ENCODE measurements around the gene FOXP1. TPM values are rescaled to one million over a fixed set of nuclear protein-coding genes. Genes with fewer than 3 reads are reported as not detected.

Gene FOXP1
- total and polyA plus RNA-seq, 2 of the 13 experiments (the other 11 are each of a cell fraction or from before 2014, with no cell fraction given), result 40.4 to 59.0 TPM

DNA sequence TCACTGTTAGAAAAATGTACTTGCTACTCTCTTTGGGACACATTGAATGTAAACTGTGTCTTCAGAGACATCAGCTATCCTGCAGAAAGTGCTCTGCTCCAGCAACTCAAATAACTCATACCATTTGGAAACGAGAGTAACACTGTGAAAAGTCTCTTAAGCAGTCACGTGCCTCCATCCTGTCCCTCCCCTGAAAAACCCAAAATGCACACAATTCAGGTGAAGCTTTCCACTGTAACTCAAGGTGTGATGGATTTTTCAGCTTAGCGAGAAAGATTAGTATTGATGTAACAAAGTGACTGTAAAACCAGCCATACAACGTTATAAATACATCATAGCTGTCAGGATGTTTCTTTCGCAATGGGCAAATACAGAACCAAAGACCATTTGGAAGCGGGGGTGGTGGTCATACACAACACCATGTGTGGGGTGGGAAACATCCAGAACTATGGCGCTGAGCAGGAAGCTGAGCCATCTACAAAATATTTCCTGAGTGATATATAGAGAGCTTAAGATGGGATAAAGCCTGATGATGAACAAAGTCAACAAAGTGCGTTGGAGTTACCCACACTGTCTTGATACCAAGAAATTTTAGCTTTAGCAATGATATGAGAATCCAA, 332.3 kb downstream of the FOXP1 start:
- FAIRE-seq (no peak), ATAC-seq (no peak), DNase-seq (ENCODE audit: low spot score) (peak; percentile 49)
- Histone ChIP-seq H3K79me2 (ENCODE audit: insufficient read depth, low read length) (peaks cover 13% of the 10 kb centered on the region), H3K27ac (ENCODE audit: extremely low read length, insufficient read depth, low read length) (no peak overlapping the region), H3K27me3 (ENCODE audit: control insufficient read depth in 1 of 2, insufficient read depth in 2 of 2, low read length in 2 of 2) (no peaks in the 10 kb centered on the region), H3K4me1 (ENCODE audit: insufficient read depth, low read length) (peaks cover 90% of the 10 kb centered on the region), H3K4me3 (replicated peaks in 1 of 3; ENCODE audit: insufficient read depth in 1 of 3, low read depth in 2 of 3, low read length in 3 of 3) (no peak overlapping the region), H3K9ac (ENCODE audit: insufficient read depth, low read depth, low read length) (no peak overlapping the region), H3K4me2 (ENCODE audit: low read depth, low read length) (no peak overlapping the region), H3K36me3 (replicated peaks in 1 of 2; ENCODE audit: control insufficient read depth in 1 of 2, insufficient read depth in 2 of 2, low read length in 2 of 2) (no peaks in the 10 kb centered on the region), H3K9me3 (ENCODE audit: low read length) (no peaks in the 10 kb centered on the region), H2AFZ (ENCODE audit: low read length) (no peak overlapping the region), H4K20me1 (ENCODE audit: insufficient read depth, low read length) (no peaks in the 10 kb centered on the region)
- in situ Hi-C loops (cut with HindIII; ENCODE audit: extremely low pct_ligation_motif_present, low pct_unique_long_range_greater_than_20kb) (no loop called here), intact Hi-C loops (cut with micrococcal nuclease; ENCODE audit: unreplicated experiment) (no loop called here)
- ChIA-PET POLR2A (interaction anchor here (0.7 kb wide), 1 partner anchor 41 kb away, joined by 3 read pairs; no protein-coding TSS in a partner anchor), CTCF (ENCODE audit: low intra/inter-chr PET ratio, low total read pairs) (no interaction called here)
- WGBS (ENCODE audit: low lambda C conversion rate), result 91% methylated on average over 8 of the region's 8 CpGs
- BruUV-seq (replicated peaks), result no TSS peak
- TF ChIP-seq ZNF230 (CRISPR knock-in tag; IDR thresholded peaks at IDR 0.05) (no peak), POGZ (CRISPR knock-in tag; IDR thresholded peaks at IDR 0.05) (0 out of 2 replicates have a peak, but pooled peaks have one; percentile 12), ETV5 (CRISPR knock-in tag; IDR thresholded peaks at IDR 0.05; ENCODE audit: borderline replicate concordance) (peak; percentile 17; the same call in 1 of the 2 replicates), CHD4 (IDR thresholded peaks at IDR 0.05; ENCODE audit: borderline replicate concordance, low read length) (no peak), CBX2 (IDR thresholded peaks at IDR 0.05; ENCODE audit: low read depth, low read length) (no peak), CBX2 (CRISPR knock-in tag; IDR thresholded peaks at IDR 0.05; ENCODE audit: low read depth) (no peak), ZNF644 (CRISPR knock-in tag; IDR thresholded peaks at IDR 0.05; ENCODE audit: low read depth) (peak; percentile 45; the same call in 1 of the 2 replicates), SIX1 (CRISPR knock-in tag; IDR thresholded peaks at IDR 0.05; ENCODE audit: borderline replicate concordance) (no peak), SALL2 (CRISPR knock-in tag; IDR thresholded peaks at IDR 0.05) (no peak), HDAC2 (CRISPR knock-in tag; IDR thresholded peaks at IDR 0.05) (0 out of 2 replicates have a peak, but pooled peaks have one; percentile 19), CEBPB (IDR thresholded peaks at IDR 0.05; ENCODE audit: borderline replicate concordance, low read depth, low read length) (peak; percentile 54; the same call in 1 of the 2 replicates), ZMYM3 (CRISPR knock-in tag; IDR thresholded peaks at IDR 0.05) (no peak), FOSL2 (CRISPR knock-in tag; IDR thresholded peaks at IDR 0.05) (peak; percentile 40; the same call in 1 of the 2 replicates), FOXA1 (IDR thresholded peaks at IDR 0.05) (no peak), FOXA1 (CRISPR knock-in tag; IDR thresholded peaks at IDR 0.05) (peak; percentile 27; the same call in 1 of the 2 replicates), ZBTB21 (CRISPR knock-in tag; IDR thresholded peaks at IDR 0.05) (0 out of 2 replicates have a peak, but pooled peaks have one; percentile 28), CEBPG (CRISPR knock-in tag; IDR thresholded peaks at IDR 0.05) (peak; percentile 55), GABPA (IDR thresholded peaks at IDR 0.05; ENCODE audit: low read depth, low read length) (no peak), GABPA (CRISPR knock-in tag; IDR thresholded peaks at IDR 0.05; ENCODE audit: low read depth) (0 out of 2 replicates have a peak, but pooled peaks have one; percentile 12), FOXA3 (CRISPR knock-in tag; IDR thresholded peaks at IDR 0.05) (0 out of 2 replicates have a peak, but pooled peaks have one; percentile 10), GATAD2A (CRISPR knock-in tag; IDR thresholded peaks at IDR 0.05) (peak; percentile 40; the same call in 1 of the 2 replicates), ZNF709 (CRISPR knock-in tag; IDR thresholded peaks at IDR 0.05) (no peak)
- TF ChIP-seq, protein P1, sequence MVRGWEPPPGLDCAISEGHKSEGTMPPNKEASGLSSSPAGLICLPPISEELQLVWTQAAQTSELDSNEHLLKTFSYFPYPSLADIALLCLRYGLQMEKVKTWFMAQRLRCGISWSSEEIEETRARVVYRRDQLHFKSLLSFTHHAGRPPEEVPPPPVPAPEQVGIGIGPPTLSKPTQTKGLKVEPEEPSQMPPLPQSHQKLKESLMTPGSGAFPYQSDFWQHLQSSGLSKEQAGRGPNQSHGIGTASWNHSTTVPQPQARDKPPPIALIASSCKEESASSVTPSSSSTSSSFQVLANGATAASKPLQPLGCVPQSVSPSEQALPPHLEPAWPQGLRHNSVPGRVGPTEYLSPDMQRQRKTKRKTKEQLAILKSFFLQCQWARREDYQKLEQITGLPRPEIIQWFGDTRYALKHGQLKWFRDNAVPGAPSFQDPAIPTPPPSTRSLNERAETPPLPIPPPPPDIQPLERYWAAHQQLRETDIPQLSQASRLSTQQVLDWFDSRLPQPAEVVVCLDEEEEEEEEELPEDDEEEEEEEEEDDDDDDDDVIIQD (CRISPR knock-in tag; IDR thresholded peaks at IDR 0.05; ENCODE audit: low read depth), result peak; percentile 11; the same call in 1 of the 2 replicates
- TF ChIP-seq, protein P2, sequence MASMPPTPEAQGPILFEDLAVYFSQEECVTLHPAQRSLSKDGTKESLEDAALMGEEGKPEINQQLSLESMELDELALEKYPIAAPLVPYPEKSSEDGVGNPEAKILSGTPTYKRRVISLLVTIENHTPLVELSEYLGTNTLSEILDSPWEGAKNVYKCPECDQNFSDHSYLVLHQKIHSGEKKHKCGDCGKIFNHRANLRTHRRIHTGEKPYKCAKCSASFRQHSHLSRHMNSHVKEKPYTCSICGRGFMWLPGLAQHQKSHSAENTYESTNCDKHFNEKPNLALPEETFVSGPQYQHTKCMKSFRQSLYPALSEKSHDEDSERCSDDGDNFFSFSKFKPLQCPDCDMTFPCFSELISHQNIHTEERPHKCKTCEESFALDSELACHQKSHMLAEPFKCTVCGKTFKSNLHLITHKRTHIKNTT (CRISPR knock-in tag; IDR thresholded peaks at IDR 0.05), result no peak
